ENCODE data around the gene SFPQ.
"Not testable (repeated sequence)": the region's sequence is repeated elsewhere in the genome, so short reads cannot be mapped to it uniquely, and the experiment has no call there.

The SFPQ gene

GRCh38 chr1:35187816-35188342, 5.1 kb downstream of the SFPQ start:
- DNase-seq (ENCODE audit: low read depth in 3 of 3): no peak

- DNase-seq (ENCODE audit: low read depth in 3 of 3): no peak
These were observed 6.7 kb downstream of the SFPQ start for GRCh38 chr1:35186239-35186638.

- no peak for DNase-seq (ENCODE audit: low read depth in 3 of 3)
These were observed 7.7 kb downstream of the SFPQ start for GRCh38 chr1:35185200-35185599.

GRCh38 chr1:35184495-35185199, 8.3 kb downstream of the SFPQ start:
- DNase-seq (ENCODE audit: low read depth in 3 of 3): no peak

GRCh38 chr1:35181790-35182455, 11.0 kb downstream of the SFPQ start:
- DNase-seq (ENCODE audit: low read depth in 3 of 3): no peak

- DNase-seq (ENCODE audit: low read depth in 3 of 3): no peak
These were observed 12.1 kb downstream of the SFPQ start for GRCh38 chr1:35180776-35181374.

GRCh38 chr1:35179908-35180307, 13.0 kb downstream of the SFPQ start:
- no peak for DNase-seq (ENCODE audit: low read depth in 3 of 3)

GRCh38 chr1:35178874-35179380, 14.0 kb downstream of the SFPQ start:
- DNase-seq (ENCODE audit: low read depth in 3 of 3): no peak

- no peak for DNase-seq (ENCODE audit: low read depth in 3 of 3)
These were observed 14.7 kb downstream of the SFPQ start for GRCh38 chr1:35178295-35178695.

GRCh38 chr1:35177237-35177786, 15.6 kb downstream of the SFPQ start:
- no peak for DNase-seq (ENCODE audit: low read depth in 3 of 3)

- no peak for DNase-seq (ENCODE audit: low read depth in 3 of 3)
These were observed 17.3 kb downstream of the SFPQ start for GRCh38 chr1:35175602-35176001.

GRCh38 chr1:35175098-35175576, 17.8 kb downstream of the SFPQ start:
- no peak for DNase-seq (ENCODE audit: low read depth in 3 of 3)

- no peak for DNase-seq (ENCODE audit: low read depth in 3 of 3)
These were observed 18.9 kb downstream of the SFPQ start for GRCh38 chr1:35173909-35174540.

- no peak for DNase-seq (ENCODE audit: low read depth in 3 of 3)
These were observed 19.5 kb downstream of the SFPQ start for GRCh38 chr1:35173491-35173890.

- DNase-seq (ENCODE audit: low read depth in 3 of 3): no peak
These were observed 20.9 kb downstream of the SFPQ start for GRCh38 chr1:35172022-35172421.

GRCh38 chr1:35171579-35171978, 21.4 kb downstream of the SFPQ start:
- DNase-seq (ENCODE audit: low read depth in 3 of 3): no peak

- no peak for DNase-seq (ENCODE audit: low read depth in 3 of 3)
These were observed 28.1 kb downstream of the SFPQ start for GRCh38 chr1:35164893-35165292.

GRCh38 chr1:35151220-35151619, 41.7 kb downstream of the SFPQ start:
- no peak for DNase-seq (ENCODE audit: low read depth in 3 of 3)

- DNase-seq (ENCODE audit: low read depth in 3 of 3): not testable (repeated sequence)
These were observed 46.9 kb downstream of the SFPQ start for GRCh38 chr1:35145892-35146549.

GRCh38 chr1:35143737-35144508, 49.0 kb downstream of the SFPQ start:
- DNase-seq (ENCODE audit: low read depth in 3 of 3): no peak

All from stimulated activated CD4-positive, alpha-beta T cell treated with anti-CD3 and anti-CD28 coated beads, TNF-alpha, amount 100 ng/mL, for 48 hours (primary cell).